Panc1 (cell line): ENCODE results near the gene SNX9. TPM values are rescaled to one million over a fixed set of nuclear protein-coding genes. Genes with fewer than 3 reads are reported as not detected.

ENCODE experiments used
- ATAC-seq: fragments of 200-7000 bp; cut with Tn5 transposase; 2 replicates; pipeline ENCODE4 v1.9.1; 2020; ENCODE audit warnings: mild to moderate bottlenecking, moderate library complexity
- BruUV-seq: library from RNA; stranded (reverse); fragments of 400-500 nt; replicated peaks from 2 replicates; lab custom pipeline; 2021; lab: Mats Ljungman, UMichigan
- CTCF ChIA-PET: fragments of 300-600 bp; sonication (Branson Sonifier 250); formaldehyde crosslinking; loops from one replicate; lab custom pipeline; 2022; ENCODE audit warnings: antibody characterized with exemption; lab: Charles Lee
- POLR2A ChIA-PET: fragments of 300-600 bp; sonication (Branson Sonifier 250); formaldehyde crosslinking; loops from one replicate; lab custom pipeline; 2022; ENCODE audit warnings: antibody characterized with exemption; lab: Charles Lee
- DNase-seq: peaks from one replicate; pipeline ENCODE4 v3.0.0-alpha.2; 2010; ENCODE audit warnings: low read depth, low spot score
- H3K27ac ChIP-seq: 2 replicates; pipeline ENCODE4 v1.5.1; 2011; ENCODE audit warnings: mild to moderate bottlenecking, low read length, inconsistent platforms
- H3K27me3 ChIP-seq: fragments of 200-500 bp; sonication (Bioruptor generic); 2 replicates; pipeline ENCODE4 v1.6.0; 2014; ENCODE audit warnings: low read length, inconsistent platforms; ENCODE audit not compliant: control insufficient read depth, insufficient read depth
- H3K36me3 ChIP-seq: fragments of 200-500 bp; sonication (Bioruptor generic); 2 replicates; pipeline ENCODE4 v1.5.1; 2014; ENCODE audit warnings: inconsistent platforms, mild to moderate bottlenecking, low read length, moderate library complexity; ENCODE audit not compliant: control insufficient read depth, insufficient read depth
- H3K4me1 ChIP-seq: 2 replicates; pipeline ENCODE4 v1.5.1; 2011; ENCODE audit warnings: inconsistent platforms, mild to moderate bottlenecking, low read length, moderate library complexity; ENCODE audit not compliant: control insufficient read depth, insufficient read depth
- H3K4me3 ChIP-seq, 2 experiments: 2 replicates each; pipeline ENCODE4 v1.5.1; 2011 to 2012; ENCODE audit warnings: low read depth in 2 of 2, low read length in 2 of 2, mild to moderate bottlenecking in 2 of 2, inconsistent platforms in 1 of 2, moderate library complexity in 1 of 2
- H3K9me3 ChIP-seq: fragments of 200-500 bp; sonication (Bioruptor generic); 2 replicates; pipeline ENCODE4 v1.5.1; 2014; ENCODE audit warnings: low read depth, mild to moderate bottlenecking, inconsistent platforms, low read length, moderate library complexity; ENCODE audit not compliant: control insufficient read depth, insufficient read depth
- CTCF ChIP-seq: fragments of 450-650 bp; IDR thresholded peaks from 2 replicates; pipeline ENCODE4 v1.5.1; 2017; ENCODE audit warnings: mild to moderate bottlenecking
- POLR2AphosphoS5 ChIP-seq: IDR thresholded peaks from 2 replicates; pipeline ENCODE4 v1.6.1; 2012; ENCODE audit warnings: mild to moderate bottlenecking, low read depth, low read length, moderate library complexity
- REST ChIP-seq, 2 experiments: IDR thresholded peaks; 2 replicates each; pipeline ENCODE4 v1.6.1; 2011 to 2012; ENCODE audit warnings: low read depth in 2 of 2, control low read depth in 1 of 2, low read length in 1 of 2, mild to moderate bottlenecking in 1 of 2, moderate library complexity in 1 of 2; ENCODE audit not compliant: insufficient read depth in 1 of 2
- SIN3A ChIP-seq: IDR thresholded peaks from 2 replicates; pipeline ENCODE4 v1.6.1; 2012; ENCODE audit warnings: low read depth, mild to moderate bottlenecking, low read length, moderate library complexity, borderline replicate concordance; ENCODE audit not compliant: insufficient read depth
- TCF7L2 ChIP-seq: IDR thresholded peaks from 2 replicates; pipeline ENCODE4 v1.6.1; 2011; ENCODE audit warnings: mild to moderate bottlenecking, low read depth, low read length, inconsistent platforms
- in situ Hi-C: cut with HindIII; loops from 2 replicates; pipeline ENCODE4 v1.10.0; 2016; ENCODE audit warnings: low sequenced_read_pairs, low pct_unique_long_range_greater_than_20kb
- intact Hi-C: fragments of 100-400 bp; cut with micrococcal nuclease; formaldehyde crosslinking; loops from one replicate; pipeline ENCODE4 v1.10.0; 2022; ENCODE audit not compliant: unreplicated experiment
- total RNA-seq: library from RNA; stranded (reverse); gene quantifications from one replicate; pipeline ENCODE4 v1.2.1, GENCODE V29; 2021; ENCODE audit not compliant: unreplicated experiment

Gene SNX9
- total RNA-seq, 1 experiment from 2014 or later, result 46.0 TPM

- intact Hi-C loops (no loop called here), in situ Hi-C loops (no loop called here)
- Histone ChIP-seq H3K36me3 (peaks cover 2% of the 10 kb centered on the region; the same call in 1 of the 2 replicates), H3K27ac (no peak overlapping the region), H3K27me3 (no peaks in the 10 kb centered on the region), H3K4me3 (no peak overlapping the region), H3K9me3 (no peaks in the 10 kb centered on the region), H3K4me1 (peaks cover 78% of the 10 kb centered on the region)
- no peak for TF ChIP-seq CTCF
- no peak for TF ChIP-seq SIN3A
- no peak for TF ChIP-seq POLR2AphosphoS5
- no peak for TF ChIP-seq TCF7L2
- TF ChIP-seq REST (IDR thresholded peaks at IDR 0.05; ENCODE audit: insufficient read depth in 1 of 2, low read depth in 2 of 2, low read length in 1 of 2), result no peak
- no peak for DNase-seq
- ChIA-PET CTCF (interaction anchor here (0.6 to 0.7 kb wide), 3 partner anchors 8 to 80 kb away, joined by 4 to 24 read pairs (median 8); no protein-coding TSS in a partner anchor), POLR2A (no interaction called here)
- BruUV-seq, result no TSS peak
- ATAC-seq, result no peak
Observed at GRCh38 chr6:157993076-157993475, 170.0 kb downstream of the SNX9 start.

GRCh38 chr6:157994125-157994795 is 171.2 kb downstream of the SNX9 start:
- TF ChIP-seq SIN3A (no peak), TCF7L2 (no peak), REST (IDR thresholded peaks at IDR 0.05; ENCODE audit: insufficient read depth in 1 of 2, low read depth in 2 of 2, low read length in 1 of 2) (no peak), POLR2AphosphoS5 (no peak), CTCF (no peak)
- H3K36me3 ChIP-seq, result no peaks in the 10 kb centered on the region
- DNase-seq (no peak), ATAC-seq (no peak)
- intact Hi-C loops (no loop called here), in situ Hi-C loops (no loop called here)
- H3K27ac ChIP-seq, result peak overlapping the region; percentile 55; the same call in 1 of the 2 replicates
- ChIA-PET POLR2A (interaction anchor here (0.6 kb wide), 1 partner anchor 100 kb away, joined by 5 read pairs; no protein-coding TSS in a partner anchor), CTCF (interaction anchor here (0.6 kb wide), 3 partner anchors 14 to 165 kb away, joined by 7 to 10 read pairs (median 9); no protein-coding TSS in a partner anchor)
- no peaks in the 10 kb centered on the region for H3K9me3 ChIP-seq
- H3K4me1 ChIP-seq, result peaks cover 73% of the 10 kb centered on the region
- H3K4me3 ChIP-seq, result no peak overlapping the region
- H3K27me3 ChIP-seq, result no peaks in the 10 kb centered on the region
- no TSS peak for BruUV-seq
